HCT116 (cell line): ENCODE measurements around the gene ANKMY2. TPM values are rescaled to one million over a fixed set of nuclear protein-coding genes. Genes with fewer than 3 reads are reported as not detected.

ENCODE experiments used
- ATAC-seq: fragments of 200-7000 bp; cut with Tn5 transposase; 2 replicates; pipeline ENCODE4 v1.9.1; 2020; ENCODE audit warnings: mild to moderate bottlenecking, moderate library complexity
- BruUV-seq: library from RNA; stranded (reverse); fragments of 400-500 nt; replicated peaks from 2 replicates; lab custom pipeline; 2021; lab: Mats Ljungman, UMichigan
- CTCF ChIA-PET: fragments of 300-600 bp; sonication (Branson Sonifier 250); formaldehyde crosslinking; loops from one replicate; lab custom pipeline; 2021; ENCODE audit warnings: antibody characterized with exemption; lab: Charles Lee
- POLR2A ChIA-PET: fragments of 300-600, 350-600 bp; sonication (Branson Sonifier 250); formaldehyde crosslinking; loops from one replicate; lab custom pipeline; 2021; ENCODE audit warnings: antibody characterized with exemption; lab: Charles Lee
- RAD21 ChIA-PET, 2 experiments: fragments of 300-600 bp; sonication (Branson Sonifier 250); formaldehyde crosslinking; loops; one replicate each; lab custom pipeline; 2023; ENCODE audit warnings: low total read pairs in 2 of 2; ENCODE audit not compliant: uncharacterized antibody in 2 of 2, unreplicated experiment in 2 of 2, low non-redundant PET in 1 of 2; lab: Charles Lee
- DNase-seq: peaks from one replicate; pipeline ENCODE4 v3.0.0-alpha.2; 2010; ENCODE audit warnings: low read depth, low spot score
- H2AFZ ChIP-seq: fragments of 200-600 bp; shearing (Covaris generic), sonication (generic); 2 replicates; pipeline ENCODE4 v1.6.1; 2017; ENCODE audit warnings: low read depth, mixed run types, mixed read lengths, antibody characterized with exemption, low read length; ENCODE audit not compliant: poor library complexity, severe bottlenecking
- H3K27ac ChIP-seq: 2 replicates; pipeline ENCODE4 v1.5.1; 2012; ENCODE audit warnings: low read depth, low read length
- H3K27me3 ChIP-seq: fragments of 200-600 bp; sonication (generic); 2 replicates; pipeline ENCODE4 v1.6.1; 2016; ENCODE audit warnings: mixed run types, low read length, mixed read lengths; ENCODE audit not compliant: insufficient read depth
- H3K36me3 ChIP-seq, 2 experiments: fragments of 200-500 bp in 1 of 2; fragments of 200-600 bp in 1 of 2; sonication (Bioruptor generic) in 1 of 2; sonication (generic) in 1 of 2; 2 replicates each; pipeline versions ENCODE4 v1.5.1 to v1.6.1; 2014 to 2016; ENCODE audit warnings: low read length in 2 of 2, inconsistent platforms in 1 of 2, mixed read lengths in 1 of 2, mixed run types in 1 of 2; ENCODE audit not compliant: insufficient read depth in 2 of 2, control insufficient read depth in 1 of 2
- H3K4me1 ChIP-seq, 2 experiments: fragments of 200-600 bp in 1 of 2; sonication (generic) in 1 of 2; 2 replicates each; pipeline versions ENCODE4 v1.5.1 to v1.6.1; 2012 to 2017; ENCODE audit warnings: low read length in 2 of 2, inconsistent platforms in 1 of 2, mild to moderate bottlenecking in 1 of 2, mixed read lengths in 1 of 2, mixed run types in 1 of 2, moderate library complexity in 1 of 2; ENCODE audit not compliant: insufficient read depth in 2 of 2, control insufficient read depth in 1 of 2
- H3K4me2 ChIP-seq: fragments of 200-600 bp; sonication (generic); 2 replicates; pipeline ENCODE4 v1.6.1; 2017; ENCODE audit warnings: mixed run types, low read length, mixed read lengths
- H3K4me3 ChIP-seq, 2 experiments: fragments of 200-600 bp in 1 of 2; sonication (generic) in 1 of 2; replicated peaks in 1 of 2; 2 replicates each; pipeline ENCODE4 v1.5.1; 2011 to 2016; ENCODE audit warnings: low read length in 2 of 2, control low read depth in 1 of 2, low read depth in 1 of 2, mild to moderate bottlenecking in 1 of 2, mixed read lengths in 1 of 2, mixed run types in 1 of 2
- H3K79me2 ChIP-seq: fragments of 200-600 bp; sonication (generic); 2 replicates; pipeline ENCODE4 v1.6.1; 2017; ENCODE audit warnings: mild to moderate bottlenecking, mixed run types, low read length, moderate library complexity, mixed read lengths; ENCODE audit not compliant: insufficient read depth
- H3K9ac ChIP-seq: fragments of 200-600 bp; sonication (generic); 2 replicates; pipeline ENCODE4 v1.6.1; 2016; ENCODE audit warnings: low read length, mixed read lengths
- H3K9me2 ChIP-seq: fragments of 200-600 bp; sonication (generic), shearing (Covaris generic); 2 replicates; pipeline ENCODE4 v1.6.1; 2017; ENCODE audit warnings: mixed run types, mild to moderate bottlenecking, moderate library complexity; ENCODE audit not compliant: insufficient read depth
- H3K9me3 ChIP-seq, 2 experiments: fragments of 200-500 bp in 1 of 2; fragments of 200-600 bp in 1 of 2; sonication (Bioruptor generic) in 1 of 2; sonication (generic) in 1 of 2; 2 replicates each; pipeline ENCODE4 v1.6.1; 2014 to 2017; ENCODE audit warnings: low read length in 2 of 2, mixed read lengths in 2 of 2, inconsistent platforms in 1 of 2, low read depth in 1 of 2, mild to moderate bottlenecking in 1 of 2, mixed run types in 1 of 2, moderate library complexity in 1 of 2; ENCODE audit not compliant: control insufficient read depth in 1 of 2, insufficient read depth in 1 of 2
- H4K20me1 ChIP-seq: fragments of 200-600 bp; sonication (generic), shearing (Covaris generic); 2 replicates; pipeline ENCODE4 v1.6.1; 2017; ENCODE audit warnings: mixed run types, mild to moderate bottlenecking, moderate library complexity; ENCODE audit not compliant: insufficient read depth
- CBX3 ChIP-seq: IDR thresholded peaks from 2 replicates; pipeline ENCODE4 v1.6.1; 2012; ENCODE audit warnings: low read depth
- FOSL1 ChIP-seq: IDR thresholded peaks from 2 replicates; pipeline ENCODE4 v1.6.1; 2012; ENCODE audit warnings: low read depth
- POLR2AphosphoS5 ChIP-seq: IDR thresholded peaks from 2 replicates; pipeline ENCODE4 v1.6.1; 2011; ENCODE audit warnings: mild to moderate bottlenecking, low read depth, low read length, moderate library complexity
- SIN3A ChIP-seq: IDR thresholded peaks from 2 replicates; pipeline ENCODE4 v1.6.1; 2012; ENCODE audit warnings: low read depth
- SRF ChIP-seq: IDR thresholded peaks from 2 replicates; pipeline ENCODE4 v1.6.1; 2012; ENCODE audit warnings: low read depth
- intact Hi-C: fragments of 100-400 bp; cut with micrococcal nuclease; formaldehyde crosslinking; loops from 2 replicates; pipeline ENCODE4 v1.10.0; 2022
- total RNA-seq: library from RNA; stranded (reverse); gene quantifications from one replicate; pipeline ENCODE4 v1.2.1, GENCODE V29; 2021; ENCODE audit not compliant: unreplicated experiment
- TF ChIP-seq, protein P1 (sequence below): IDR thresholded peaks from 2 replicates; pipeline ENCODE4 v1.6.1; 2011; ENCODE audit warnings: mild to moderate bottlenecking, low read length, moderate library complexity; ENCODE audit not compliant: insufficient replicate concordance; ENCODE audit errors: extremely low read depth
- TF ChIP-seq, protein P2 (sequence below): IDR thresholded peaks from 2 replicates; pipeline ENCODE4 v1.6.1; 2012

Gene ANKMY2
- total RNA-seq, 1 experiment from 2014 or later: 24.9 TPM

DNA sequence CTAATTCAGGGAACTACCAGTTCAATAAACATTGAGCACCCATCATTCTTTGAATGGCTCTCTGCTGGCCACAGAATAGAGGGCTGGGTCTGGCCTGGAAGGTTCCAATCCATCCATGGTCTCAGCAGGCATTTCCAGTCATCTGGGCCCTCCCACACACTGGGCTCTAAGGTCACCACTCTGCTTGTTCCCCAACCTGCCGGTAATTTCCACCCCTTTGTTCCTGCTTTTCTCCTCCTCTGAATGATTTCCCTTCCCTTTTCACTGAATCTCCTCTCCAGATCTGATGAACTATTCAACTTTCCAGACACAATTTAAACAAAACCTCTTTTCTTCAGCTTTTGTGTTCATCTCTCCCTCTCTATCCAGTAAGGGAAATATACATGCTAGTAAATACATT lies 3.0 kb upstream of the ANKMY2 start:
- Histone ChIP-seq H3K36me3 (0 out of 4 replicates have a peak, but pooled peaks cover 0 to 7% of the 10 kb centered on the region in 2 experiments), H3K79me2 (peaks cover 90% of the 10 kb centered on the region), H3K4me1 (peaks cover 34 to 35% of the 10 kb centered on the region in 2 experiments; a peak in 3 of 4 replicates), H3K9me3 (no peaks in the 10 kb centered on the region), H3K4me3 (no peak overlapping the region), H3K9ac (no peak overlapping the region)
- ChIA-PET CTCF (no interaction called here), POLR2A (no interaction called here)
- intact Hi-C loops: loop anchor here (5.0 kb wide), 1 partner anchor 104 kb away; the partner anchor contains the start of gene TSPAN13
- TF ChIP-seq, protein P1, sequence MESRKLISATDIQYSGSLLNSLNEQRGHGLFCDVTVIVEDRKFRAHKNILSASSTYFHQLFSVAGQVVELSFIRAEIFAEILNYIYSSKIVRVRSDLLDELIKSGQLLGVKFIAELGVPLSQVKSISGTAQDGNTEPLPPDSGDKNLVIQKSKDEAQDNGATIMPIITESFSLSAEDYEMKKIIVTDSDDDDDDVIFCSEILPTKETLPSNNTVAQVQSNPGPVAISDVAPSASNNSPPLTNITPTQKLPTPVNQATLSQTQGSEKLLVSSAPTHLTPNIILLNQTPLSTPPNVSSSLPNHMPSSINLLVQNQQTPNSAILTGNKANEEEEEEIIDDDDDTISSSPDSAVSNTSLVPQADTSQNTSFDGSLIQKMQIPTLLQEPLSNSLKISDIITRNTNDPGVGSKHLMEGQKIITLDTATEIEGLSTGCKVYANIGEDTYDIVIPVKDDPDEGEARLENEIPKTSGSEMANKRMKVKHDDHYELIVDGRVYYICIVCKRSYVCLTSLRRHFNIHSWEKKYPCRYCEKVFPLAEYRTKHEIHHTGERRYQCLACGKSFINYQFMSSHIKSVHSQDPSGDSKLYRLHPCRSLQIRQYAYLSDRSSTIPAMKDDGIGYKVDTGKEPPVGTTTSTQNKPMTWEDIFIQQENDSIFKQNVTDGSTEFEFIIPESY: no peak
- TF ChIP-seq, protein P2, sequence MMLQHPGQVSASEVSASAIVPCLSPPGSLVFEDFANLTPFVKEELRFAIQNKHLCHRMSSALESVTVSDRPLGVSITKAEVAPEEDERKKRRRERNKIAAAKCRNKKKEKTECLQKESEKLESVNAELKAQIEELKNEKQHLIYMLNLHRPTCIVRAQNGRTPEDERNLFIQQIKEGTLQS: no peak
- TF ChIP-seq CBX3 (no peak), SIN3A (no peak), POLR2AphosphoS5 (no peak)
- TF ChIP-seq, all 23 proteins: peak for 0
- no peaks in the 10 kb centered on the region for H3K27me3 ChIP-seq
- RAD21 ChIA-PET: no interaction called here
- no TSS peak for BruUV-seq
- H3K27ac ChIP-seq: no peak overlapping the region
- H2AFZ ChIP-seq: no peak overlapping the region
- ATAC-seq (no peak), DNase-seq (no peak)
- peak overlapping the region; percentile 86; the same call in 1 of the 2 replicates for H3K4me2 ChIP-seq
- H4K20me1 ChIP-seq: peaks cover 6% of the 10 kb centered on the region; the same call in 1 of the 2 replicates
- no peaks in the 10 kb centered on the region for H3K9me2 ChIP-seq

DNA sequence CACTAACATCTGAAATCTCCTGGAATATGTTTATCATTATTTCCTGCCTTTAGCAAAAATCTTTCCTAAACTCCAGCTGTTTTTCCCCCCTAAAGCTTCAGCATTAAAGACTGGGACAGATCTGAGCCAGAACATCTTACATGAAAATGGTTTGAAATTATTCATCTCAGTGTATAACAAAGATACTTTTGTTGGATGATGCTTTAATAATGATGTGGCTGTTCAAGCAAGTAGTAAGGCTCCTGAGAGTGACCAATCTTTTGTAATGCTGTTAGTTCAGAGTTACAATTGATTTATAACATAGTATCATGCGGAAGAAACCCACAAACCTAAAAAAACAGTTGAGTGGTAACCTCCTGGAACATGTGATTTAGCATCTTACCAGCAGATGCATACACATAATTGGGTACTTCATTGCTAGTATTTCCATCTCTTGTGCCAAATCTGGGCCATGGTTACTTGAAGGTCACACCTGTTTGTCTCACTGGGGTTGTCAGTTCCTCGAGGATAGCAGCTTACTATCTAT lies 1.9 kb upstream of the ANKMY2 start:
- ChIA-PET CTCF (no interaction called here), RAD21 (no interaction called here), POLR2A (no interaction called here)
- H4K20me1 ChIP-seq: peaks cover 6% of the 10 kb centered on the region; the same call in 1 of the 2 replicates
- no peaks in the 10 kb centered on the region for H3K27me3 ChIP-seq
- H3K4me1 ChIP-seq: peaks cover 31 to 35% of the 10 kb centered on the region in 2 experiments; a peak in 3 of 4 replicates
- H3K9me2 ChIP-seq: no peaks in the 10 kb centered on the region
- H3K4me3 ChIP-seq: peak overlapping the region; percentile 85 to 90
- intact Hi-C loops: loop anchor here (5.0 kb wide), 1 partner anchor 105 kb away; the partner anchor contains the start of gene TSPAN13
- no peak overlapping the region for H2AFZ ChIP-seq
- no peaks in the 10 kb centered on the region for H3K9me3 ChIP-seq
- ATAC-seq (no peak), DNase-seq (no peak)
- peak overlapping the region; percentile 84 for H3K9ac ChIP-seq
- H3K36me3 ChIP-seq: peaks cover 0 to 7% of the 10 kb centered on the region in 2 experiments; a peak in 1 of 4 replicates
- no peak overlapping the region for H3K27ac ChIP-seq
- BruUV-seq: no TSS peak
- no peak for TF ChIP-seq FOSL1
- TF ChIP-seq SRF: no peak
- H3K4me2 ChIP-seq: peak overlapping the region; percentile 86
- peaks cover 90% of the 10 kb centered on the region for H3K79me2 ChIP-seq
